Spinal cord (tissue), 10 donors: ENCODE measurements around the gene MRC1. TPM values are rescaled to one million over a fixed set of nuclear protein-coding genes. Genes with fewer than 3 reads are reported as not detected.

ENCODE experiments used
- DNase-seq, 6 donors: peaks; one replicate each; pipeline versions ENCODE4 v3.0.0 to v3.0.0-alpha.2; 2013 to 2015; ENCODE audit warnings: low spot score in 6 of 6, low read depth in 4 of 6
- H3K27ac ChIP-seq: one replicate; pipeline ENCODE4 v1.5.1; 2013; ENCODE audit warnings: low read depth, low read length, control low read depth
- H3K27me3 ChIP-seq: one replicate; pipeline ENCODE4 v1.6.1; 2013; ENCODE audit warnings: low read length; ENCODE audit not compliant: control insufficient read depth, insufficient read depth
- H3K36me3 ChIP-seq: one replicate; pipeline ENCODE4 v1.6.1; 2013; ENCODE audit warnings: low read length; ENCODE audit not compliant: control insufficient read depth, insufficient read depth
- H3K4me1 ChIP-seq: one replicate; pipeline ENCODE4 v1.6.1; 2013; ENCODE audit warnings: low read length; ENCODE audit not compliant: control insufficient read depth, insufficient read depth
- H3K4me3 ChIP-seq: one replicate; pipeline ENCODE4 v1.5.1; 2013; ENCODE audit warnings: low read depth, low read length, control low read depth
- H3K9me3 ChIP-seq: one replicate; pipeline ENCODE4 v1.6.1; 2013; ENCODE audit warnings: low read length; ENCODE audit not compliant: control insufficient read depth, insufficient read depth
- WGBS: methylation state at CpG from one replicate; pipeline ENCODE4 v1.1.5; 2013; ENCODE audit warnings: missing lambda C conversion rate; ENCODE audit not compliant: insufficient coverage; 5-methylcytosine and 5-hydroxymethylcytosine counted together
- long read RNA-seq, 4 donors: transcript quantifications; one replicate each; lab custom pipeline, GENCODE V29; 2026
- polyA plus RNA-seq, 2 donors: library from polyadenylated mRNA; unstranded; fragments of 120-200 nt; gene quantifications; one replicate each; pipeline ENCODE4 v1.2.1, GENCODE V29; 2013; ENCODE audit not compliant: insufficient read length in 2 of 2
- total RNA-seq, 2 donors: library from RNA; depleted of rRNA in 1 of 2; stranded (reverse); fragments of 120-200 nt in 1 of 2; fragments of >200 nt in 1 of 2; gene quantifications; one replicate each; pipeline versions ENCODE4 v1.2.3 to v1.2.4, GENCODE V29; 2013 to 2014
- donor health status: healthy.

Gene MRC1
- 10 to 100 TPM; 13.0 to 23.1 TPM for total RNA-seq
- 1 to 10 TPM; 2.4 to 3.4 TPM for polyA plus RNA-seq
- long read RNA-seq, donor 1 = 0 reads
- long read RNA-seq, donor 2 = 0 reads
- long read RNA-seq, donor 3 = 0 reads
- long read RNA-seq, donor 4, partial matches to known transcripts = 7 of 7 reads
- long read RNA-seq, donor 4, other reads (novel, unspliced or antisense) = 0 of 7 reads

GRCh38 chr10:17808971-17809841 lies at the start of gene MRC1:
Gene MRC1 (plus strand): TSS chr10:17809348. CDS start chr10:17809466, 118 bp downstream.
- H3K4me3 ChIP-seq = no peak within 1 kb of the TSS
- H3K27ac ChIP-seq = no peak within 1 kb of the TSS
- no peaks in the 10 kb centered on the region for H3K36me3 ChIP-seq
- H3K27me3 ChIP-seq = no peaks in the 10 kb centered on the region
- 85% methylated on average over 21 of the region's 23 CpGs for WGBS
- no peaks in the 10 kb centered on the region for H3K9me3 ChIP-seq
- DNase-seq = no peak
- H3K4me1 ChIP-seq = no peaks in the 10 kb centered on the region

- no peak overlapping the region for H3K4me3 ChIP-seq
- H3K36me3 ChIP-seq = no peaks in the 10 kb centered on the region
- no peaks in the 10 kb centered on the region for H3K4me1 ChIP-seq
- H3K27me3 ChIP-seq = no peaks in the 10 kb centered on the region
- no peak overlapping the region for H3K27ac ChIP-seq
- no peak for DNase-seq
- 51% methylated on average over 2 of the region's 4 CpGs for WGBS
- no peaks in the 10 kb centered on the region for H3K9me3 ChIP-seq
Measured at GRCh38 chr10:17764142-17764541, 45.0 kb upstream of the MRC1 start.

- no peak overlapping the region for H3K4me3 ChIP-seq
- no peak overlapping the region for H3K27ac ChIP-seq
- no peaks in the 10 kb centered on the region for H3K4me1 ChIP-seq
- H3K36me3 ChIP-seq = no peaks in the 10 kb centered on the region
- H3K27me3 ChIP-seq = no peaks in the 10 kb centered on the region
- DNase-seq = no peak
- no peaks in the 10 kb centered on the region for H3K9me3 ChIP-seq
- 90% methylated on average over 2 of the region's 3 CpGs for WGBS
Measured at GRCh38 chr10:17765602-17766001, 43.5 kb upstream of the MRC1 start.

GRCh38 chr10:17766731-17767130 lies 42.4 kb upstream of the MRC1 start:
- no peaks in the 10 kb centered on the region for H3K4me1 ChIP-seq
- H3K4me3 ChIP-seq = no peak overlapping the region
- no peaks in the 10 kb centered on the region for H3K27me3 ChIP-seq
- H3K27ac ChIP-seq = no peak overlapping the region
- 100% methylated on average over 1 of the region's 1 CpG for WGBS
- no peaks in the 10 kb centered on the region for H3K9me3 ChIP-seq
- H3K36me3 ChIP-seq = no peaks in the 10 kb centered on the region
- no peak for DNase-seq

- Histone ChIP-seq H3K4me3 (no peak overlapping the region), H3K9me3 (no peaks in the 10 kb centered on the region), H3K4me1 (no peaks in the 10 kb centered on the region), H3K36me3 (no peaks in the 10 kb centered on the region), H3K27me3 (no peaks in the 10 kb centered on the region), H3K27ac (no peak overlapping the region)
- DNase-seq = no peak
- WGBS = 92% methylated on average over 2 of the region's 5 CpGs
Measured at GRCh38 chr10:17768496-17768895, 40.7 kb upstream of the MRC1 start.

- 68% methylated on average over 4 of the region's 5 CpGs for WGBS
- no peak for DNase-seq
- Histone ChIP-seq H3K4me3 (no peak overlapping the region), H3K36me3 (no peaks in the 10 kb centered on the region), H3K4me1 (no peaks in the 10 kb centered on the region), H3K27ac (no peak overlapping the region), H3K27me3 (no peaks in the 10 kb centered on the region), H3K9me3 (no peaks in the 10 kb centered on the region)
Measured at GRCh38 chr10:17768957-17769356, 40.2 kb upstream of the MRC1 start.

GRCh38 chr10:17771017-17771416 lies 38.1 kb upstream of the MRC1 start:
- Histone ChIP-seq H3K9me3 (no peaks in the 10 kb centered on the region), H3K4me1 (no peaks in the 10 kb centered on the region), H3K4me3 (no peak overlapping the region), H3K36me3 (no peaks in the 10 kb centered on the region), H3K27ac (no peak overlapping the region), H3K27me3 (no peaks in the 10 kb centered on the region)
- no CpG with 5 or more reads among the region's 4 CpGs for WGBS
- no peak for DNase-seq

- Histone ChIP-seq H3K36me3 (no peaks in the 10 kb centered on the region), H3K27ac (no peak overlapping the region), H3K4me3 (no peak overlapping the region), H3K9me3 (no peaks in the 10 kb centered on the region), H3K4me1 (no peaks in the 10 kb centered on the region), H3K27me3 (no peaks in the 10 kb centered on the region)
- DNase-seq = peak in 3 of 6 donors; percentile 1 to 51 (median 49)
- 10% methylated on average over 1 of the region's 4 CpGs for WGBS
Measured at GRCh38 chr10:17779784-17780183, 29.4 kb upstream of the MRC1 start.

GRCh38 chr10:17780727-17781126 lies 28.4 kb upstream of the MRC1 start:
- no peak for DNase-seq
- 85% methylated on average over 3 of the region's 4 CpGs for WGBS

GRCh38 chr10:17781856-17782255 lies 27.3 kb upstream of the MRC1 start:
- no peak for DNase-seq
- H3K4me1 ChIP-seq = no peaks in the 10 kb centered on the region
- H3K4me3 ChIP-seq = no peak overlapping the region
- no peak overlapping the region for H3K27ac ChIP-seq
- WGBS = 71% methylated on average over 1 of the region's 2 CpGs
- no peaks in the 10 kb centered on the region for H3K27me3 ChIP-seq
- H3K9me3 ChIP-seq = no peaks in the 10 kb centered on the region
- no peaks in the 10 kb centered on the region for H3K36me3 ChIP-seq

More at GRCh38 chr10:17780727-17781126, 28.4 kb upstream of the MRC1 start:
- Histone ChIP-seq H3K36me3 (no peaks in the 10 kb centered on the region), H3K9me3 (no peaks in the 10 kb centered on the region), H3K4me3 (no peak overlapping the region), H3K4me1 (no peaks in the 10 kb centered on the region), H3K27ac (no peak overlapping the region), H3K27me3 (no peaks in the 10 kb centered on the region)
